CD14-positive monocyte (primary cell): ENCODE measurements around the gene CACNA2D1. TPM values are rescaled to one million over a fixed set of nuclear protein-coding genes. Genes with fewer than 3 reads are reported as not detected.

Experiments used
- DNase-seq, 3 donors: peaks; one replicate each; pipeline ENCODE4 v3.0.0-alpha.2; 2011 to 2022
- H2AFZ ChIP-seq: 2 replicates; pipeline ENCODE4 v1.6.0; 2012; ENCODE audit warnings: mild to moderate bottlenecking, low read depth, low read length, inconsistent platforms; ENCODE audit not compliant: insufficient read depth, poor library complexity, severe bottlenecking
- H3K27ac ChIP-seq, 2 donors: 1 replicate in 1 of 2; 2 replicates in 1 of 2; pipeline ENCODE4 v1.5.1; 2012 to 2013; ENCODE audit warnings: low read length in 2 of 2, control low read depth in 1 of 2, inconsistent platforms in 1 of 2, low read depth in 1 of 2, mild to moderate bottlenecking in 1 of 2
- H3K27me3 ChIP-seq, 2 donors: one replicate each; pipeline versions ENCODE4 v1.6.0 to v1.6.1; 2011 to 2013; ENCODE audit warnings: low read length in 2 of 2; ENCODE audit not compliant: control insufficient read depth in 2 of 2, insufficient read depth in 2 of 2
- H3K36me3 ChIP-seq, 2 donors: replicated peaks in 1 of 2; 1 replicate in 1 of 2; 2 replicates in 1 of 2; pipeline versions ENCODE4 v1.5.1 to v1.6.1; 2012 to 2013; ENCODE audit warnings: low read length in 2 of 2, control low read depth in 1 of 2, inconsistent platforms in 1 of 2, mild to moderate bottlenecking in 1 of 2; ENCODE audit not compliant: insufficient read depth in 2 of 2, control insufficient read depth in 1 of 2
- H3K4me1 ChIP-seq, 2 donors: 1 replicate in 1 of 2; 2 replicates in 1 of 2; pipeline versions ENCODE4 v1.5.1 to v1.6.1; 2012 to 2013; ENCODE audit warnings: low read length in 2 of 2, control low read depth in 1 of 2, inconsistent platforms in 1 of 2, mild to moderate bottlenecking in 1 of 2, moderate library complexity in 1 of 2; ENCODE audit not compliant: insufficient read depth in 2 of 2, control insufficient read depth in 1 of 2
- H3K4me2 ChIP-seq: replicated peaks from 2 replicates; pipeline ENCODE3; 2012; ENCODE audit warnings: low read length, moderate library complexity, mild to moderate bottlenecking; ENCODE audit not compliant: poor library complexity, severe bottlenecking; ENCODE audit errors: extremely low read depth
- H3K4me3 ChIP-seq, 3 experiments: fragments of 200-600 bp in 1 of 3; sonication (generic) in 1 of 3; replicated peaks in 1 of 3; 1 replicate in 2 of 3; 2 replicates in 1 of 3; pipeline ENCODE4 v1.5.1; 2011 to 2013; ENCODE audit warnings: low read length in 3 of 3, mild to moderate bottlenecking in 3 of 3, control low read depth in 2 of 3, low read depth in 2 of 3, inconsistent platforms in 1 of 3, moderate library complexity in 1 of 3
- H3K79me2 ChIP-seq: 2 replicates; pipeline ENCODE4 v1.6.0; 2012; ENCODE audit warnings: mild to moderate bottlenecking, control low read depth, inconsistent platforms, low read length, moderate library complexity; ENCODE audit not compliant: insufficient read depth
- H3K9ac ChIP-seq: 2 replicates; pipeline ENCODE4 v1.6.0; 2017; ENCODE audit warnings: low read length, mild to moderate bottlenecking; ENCODE audit not compliant: insufficient read depth, poor library complexity, severe bottlenecking
- H3K9me3 ChIP-seq, 2 donors: replicated peaks in 1 of 2; 1 replicate in 1 of 2; 2 replicates in 1 of 2; pipeline versions ENCODE4 v1.5.1 to v1.6.1; 2012 to 2013; ENCODE audit warnings: low read length in 2 of 2, control low read depth in 1 of 2; ENCODE audit not compliant: control insufficient read depth in 1 of 2, insufficient read depth in 1 of 2
- H4K20me1 ChIP-seq: 2 replicates; pipeline ENCODE4 v1.6.0; 2012; ENCODE audit warnings: mild to moderate bottlenecking, low read length, control low read depth, moderate library complexity; ENCODE audit not compliant: insufficient read depth
- H3K27ac Mint-ChIP-seq, 7 donors: one replicate each; pipeline ENCODE4 v1.8.0; 2020; ENCODE audit warnings: mild to moderate bottlenecking in 7 of 7, mixed read lengths in 7 of 7, moderate library complexity in 6 of 7, inconsistent platforms in 2 of 7
- H3K27me3 Mint-ChIP-seq, 3 donors: one replicate each; pipeline ENCODE4 v1.8.0; 2021 to 2022; ENCODE audit warnings: low read depth in 3 of 3, mild to moderate bottlenecking in 3 of 3, mixed read lengths in 3 of 3, moderate library complexity in 3 of 3, inconsistent platforms in 1 of 3
- H3K36me3 Mint-ChIP-seq, 2 donors: one replicate each; pipeline ENCODE4 v1.8.0; 2020; ENCODE audit warnings: mixed read lengths in 2 of 2, inconsistent platforms in 1 of 2, mild to moderate bottlenecking in 1 of 2
- H3K4me1 Mint-ChIP-seq: one replicate; pipeline ENCODE4 v1.8.0; 2020; ENCODE audit warnings: mild to moderate bottlenecking, mixed read lengths
- H3K4me3 Mint-ChIP-seq, 2 donors: one replicate each; pipeline ENCODE4 v1.8.0; 2020; ENCODE audit warnings: mild to moderate bottlenecking in 2 of 2, mixed read lengths in 2 of 2, moderate library complexity in 1 of 2
- H3K9me3 Mint-ChIP-seq, 7 donors: one replicate each; pipeline ENCODE4 v1.8.0; 2020 to 2022; ENCODE audit warnings: mixed read lengths in 7 of 7, mild to moderate bottlenecking in 6 of 7, moderate library complexity in 6 of 7, inconsistent platforms in 2 of 7
- WGBS: methylation state at CpG from one replicate; pipeline ENCODE4 v1.1.5; 2013; ENCODE audit warnings: missing lambda C conversion rate; ENCODE audit not compliant: insufficient coverage; 5-methylcytosine and 5-hydroxymethylcytosine counted together
- intact Hi-C, 2 donors: fragments of 100-400 bp; cut with micrococcal nuclease; formaldehyde crosslinking; loops; one replicate each; pipeline versions ENCODE4 v1.15.0 to v1.15.1; 2023
- polyA plus RNA-seq, 3 donors: library from polyadenylated mRNA; depleted of rRNA in 1 of 3; unstranded in 2 of 3; stranded (reverse) in 1 of 3; fragments of 300-500 nt in 2 of 3; fragments of >200 nt in 1 of 3; fragmentation: Illumina TruSeq in 2 of 3; gene quantifications; 1 replicate in 2 of 3; 2 replicates in 1 of 3; pipeline ENCODE4 v1.2.3, GENCODE V29; 2012 to 2021
- TF ChIP-seq, protein P1 (sequence below): fragments of 200-600 bp; IDR thresholded peaks from one replicate; pipeline ENCODE4 v1.8.0; 2022; ENCODE audit warnings: antibody characterized with exemption, mild to moderate bottlenecking

CACNA2D1 gene
- polyA plus RNA-seq, 3 donors: 0.02 TPM; not detected in 2

DNA sequence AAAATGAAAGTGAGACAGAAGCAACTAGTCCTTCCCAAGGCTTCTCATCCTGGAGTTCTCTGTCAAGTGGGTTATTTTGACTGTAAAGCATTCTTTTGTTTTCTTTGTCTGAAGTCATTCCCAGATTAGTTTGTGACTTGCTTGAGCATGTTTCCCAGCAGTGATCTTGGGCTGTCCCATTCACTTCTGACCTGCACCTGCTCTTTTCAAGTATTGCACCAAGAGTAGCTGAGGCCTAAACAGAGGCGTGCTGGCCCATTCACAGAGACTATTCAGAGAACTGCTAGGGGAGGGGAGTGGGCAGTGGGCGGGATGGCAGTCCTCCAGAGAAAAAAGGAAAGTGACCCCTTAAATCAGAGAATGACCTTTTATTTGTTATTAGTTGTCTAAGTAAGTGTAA lies 61.3 kb downstream of the CACNA2D1 start:
- H3K36me3 ChIP-seq: no peaks in the 10 kb centered on the region
- H3K4me1 Mint-ChIP-seq: no peaks in the 10 kb centered on the region
- no peaks in the 10 kb centered on the region for H3K9me3 ChIP-seq
- no peak overlapping the region for H3K4me2 ChIP-seq
- no peak for DNase-seq
- no peak overlapping the region for H2AFZ ChIP-seq
- peaks cover 0 to 1% (median 0%) of the 10 kb centered on the region in 3 donors for H3K27me3 Mint-ChIP-seq
- no peaks in the 10 kb centered on the region for H3K27me3 ChIP-seq
- H3K9me3 Mint-ChIP-seq: peaks cover 0 to 3% (median 0%) of the 10 kb centered on the region in 7 donors
- no peak overlapping the region for H3K9ac ChIP-seq
- TF ChIP-seq, protein P1, sequence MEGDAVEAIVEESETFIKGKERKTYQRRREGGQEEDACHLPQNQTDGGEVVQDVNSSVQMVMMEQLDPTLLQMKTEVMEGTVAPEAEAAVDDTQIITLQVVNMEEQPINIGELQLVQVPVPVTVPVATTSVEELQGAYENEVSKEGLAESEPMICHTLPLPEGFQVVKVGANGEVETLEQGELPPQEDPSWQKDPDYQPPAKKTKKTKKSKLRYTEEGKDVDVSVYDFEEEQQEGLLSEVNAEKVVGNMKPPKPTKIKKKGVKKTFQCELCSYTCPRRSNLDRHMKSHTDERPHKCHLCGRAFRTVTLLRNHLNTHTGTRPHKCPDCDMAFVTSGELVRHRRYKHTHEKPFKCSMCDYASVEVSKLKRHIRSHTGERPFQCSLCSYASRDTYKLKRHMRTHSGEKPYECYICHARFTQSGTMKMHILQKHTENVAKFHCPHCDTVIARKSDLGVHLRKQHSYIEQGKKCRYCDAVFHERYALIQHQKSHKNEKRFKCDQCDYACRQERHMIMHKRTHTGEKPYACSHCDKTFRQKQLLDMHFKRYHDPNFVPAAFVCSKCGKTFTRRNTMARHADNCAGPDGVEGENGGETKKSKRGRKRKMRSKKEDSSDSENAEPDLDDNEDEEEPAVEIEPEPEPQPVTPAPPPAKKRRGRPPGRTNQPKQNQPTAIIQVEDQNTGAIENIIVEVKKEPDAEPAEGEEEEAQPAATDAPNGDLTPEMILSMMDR: no peak
- no peaks in the 10 kb centered on the region for H3K36me3 Mint-ChIP-seq
- intact Hi-C loops: no loop called here
- no peak overlapping the region for H3K4me3 ChIP-seq
- no peaks in the 10 kb centered on the region for H3K4me1 ChIP-seq
- WGBS: no CpG with 5 or more reads among the region's 2 CpGs
- H3K27ac ChIP-seq: no peak overlapping the region
- no peak overlapping the region for H3K4me3 Mint-ChIP-seq
- H4K20me1 ChIP-seq: no peaks in the 10 kb centered on the region
- no peaks in the 10 kb centered on the region for H3K79me2 ChIP-seq
- H3K27ac Mint-ChIP-seq: no peak overlapping the region

DNA sequence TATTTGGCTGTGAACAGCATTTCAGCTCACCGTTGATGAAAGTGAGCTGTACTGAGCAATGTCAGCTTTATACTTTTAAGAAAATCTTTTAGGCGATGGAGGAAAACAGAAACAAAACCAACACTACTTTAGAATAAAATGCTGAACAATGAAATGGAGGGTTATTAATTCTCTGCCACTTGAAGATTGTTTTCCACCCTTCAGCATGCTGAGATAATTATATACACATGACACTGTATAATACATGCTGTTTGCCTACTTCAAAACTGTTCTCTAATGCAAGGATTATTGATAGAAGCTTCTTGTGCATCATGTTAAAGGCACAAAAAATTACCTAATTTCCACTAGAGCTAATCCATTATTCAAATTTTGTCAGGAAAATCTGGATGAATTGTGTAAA lies 66.8 kb downstream of the CACNA2D1 start:
- no peaks in the 10 kb centered on the region for H3K27me3 Mint-ChIP-seq
- TF ChIP-seq, protein P1: no peak
- no CpG with 5 or more reads among the region's 2 CpGs for WGBS

More for the DNA sequence above, 66.8 kb downstream of the CACNA2D1 start:
- H3K9me3 ChIP-seq: no peaks in the 10 kb centered on the region
- intact Hi-C loops: no loop called here
- no peaks in the 10 kb centered on the region for H3K36me3 ChIP-seq
- Mint-ChIP-seq H3K9me3 (peaks cover 0 to 2% (median 0%) of the 10 kb centered on the region in 7 donors), H3K36me3 (no peaks in the 10 kb centered on the region), H3K27ac (no peak overlapping the region), H3K4me1 (no peaks in the 10 kb centered on the region), H3K4me3 (no peak overlapping the region)
- no peak overlapping the region for H3K4me3 ChIP-seq
- DNase-seq: no peak
- no peaks in the 10 kb centered on the region for H3K79me2 ChIP-seq
- no peaks in the 10 kb centered on the region for H3K4me1 ChIP-seq
- H3K27ac ChIP-seq: no peak overlapping the region
- H3K9ac ChIP-seq: no peak overlapping the region
- no peaks in the 10 kb centered on the region for H4K20me1 ChIP-seq
- no peaks in the 10 kb centered on the region for H3K27me3 ChIP-seq
- H3K4me2 ChIP-seq: no peak overlapping the region
- no peak overlapping the region for H2AFZ ChIP-seq
